Astrocyte (in vitro differentiated cells and primary cell): ENCODE results near the gene LRRC55. TPM values are rescaled to one million over a fixed set of nuclear protein-coding genes. Genes with fewer than 3 reads are reported as not detected.

ENCODE experiments used
- DNase-seq: peaks from one replicate; pipeline ENCODE4 v3.0.0-alpha.2; 2010; ENCODE audit warnings: low read depth
- FAIRE-seq: peaks from 2 replicates; lab custom pipeline; 2011; peaks lifted over from hg19 to GRCh38; lab: Jason Lieb, UNC
- H2AFZ ChIP-seq: 2 replicates; pipeline ENCODE4 v1.6.0; 2012; ENCODE audit warnings: low read depth, low read length, inconsistent platforms
- H3K27ac ChIP-seq: 2 replicates; pipeline ENCODE4 v1.5.1; 2011; ENCODE audit warnings: low read depth, low read length, inconsistent platforms
- H3K27me3 ChIP-seq: 2 replicates; pipeline ENCODE4 v1.6.0; 2011; ENCODE audit warnings: low read length, inconsistent platforms; ENCODE audit not compliant: insufficient read depth
- H3K36me3 ChIP-seq: 2 replicates; pipeline ENCODE4 v1.5.1; 2011; ENCODE audit warnings: low read length, inconsistent platforms; ENCODE audit not compliant: insufficient read depth
- H3K4me1 ChIP-seq: 2 replicates; pipeline ENCODE4 v1.5.1; 2011; ENCODE audit warnings: low read length, inconsistent platforms; ENCODE audit not compliant: insufficient read depth
- H3K4me2 ChIP-seq: 2 replicates; pipeline ENCODE4 v1.6.0; 2012; ENCODE audit warnings: low read length, inconsistent platforms
- H3K4me3 ChIP-seq: 2 replicates; pipeline ENCODE4 v1.5.1; 2011; ENCODE audit warnings: low read depth, mild to moderate bottlenecking, low read length, inconsistent platforms; ENCODE audit not compliant: insufficient read depth
- H3K79me2 ChIP-seq: 2 replicates; pipeline ENCODE4 v1.6.0; 2012; ENCODE audit warnings: mild to moderate bottlenecking, low read length, inconsistent platforms; ENCODE audit not compliant: insufficient read depth
- H3K9ac ChIP-seq: 2 replicates; pipeline ENCODE4 v1.6.0; 2012; ENCODE audit warnings: mild to moderate bottlenecking, low read length, inconsistent platforms
- H3K9me3 ChIP-seq: 2 replicates; pipeline ENCODE4 v1.5.1; 2012; ENCODE audit warnings: low read depth, mild to moderate bottlenecking, low read length, inconsistent platforms; ENCODE audit not compliant: insufficient read depth
- H4K20me1 ChIP-seq: 2 replicates; pipeline ENCODE4 v1.6.0; 2012; ENCODE audit warnings: low read length, inconsistent platforms; ENCODE audit not compliant: insufficient read depth
- H3K27ac Mint-ChIP-seq: one replicate; pipeline ENCODE4 v1.8.0; 2021; ENCODE audit warnings: mild to moderate bottlenecking, mixed read lengths; ENCODE audit not compliant: unreplicated experiment
- H3K27me3 Mint-ChIP-seq: one replicate; pipeline ENCODE4 v1.8.0; 2021; ENCODE audit warnings: low read depth, mixed read lengths; ENCODE audit not compliant: unreplicated experiment
- H3K36me3 Mint-ChIP-seq: one replicate; pipeline ENCODE4 v1.8.0; 2021; ENCODE audit warnings: low read depth, mixed read lengths; ENCODE audit not compliant: unreplicated experiment
- H3K4me1 Mint-ChIP-seq: one replicate; pipeline ENCODE4 v1.8.0; 2021; ENCODE audit warnings: low read depth, mixed read lengths; ENCODE audit not compliant: unreplicated experiment
- H3K4me3 Mint-ChIP-seq: one replicate; pipeline ENCODE4 v1.8.0; 2021; ENCODE audit warnings: mild to moderate bottlenecking, moderate library complexity, mixed read lengths; ENCODE audit not compliant: unreplicated experiment
- H3K9me3 Mint-ChIP-seq: one replicate; pipeline ENCODE4 v1.8.0; 2021; ENCODE audit warnings: mild to moderate bottlenecking, mixed read lengths; ENCODE audit not compliant: unreplicated experiment
- CTCF ChIP-seq: IDR thresholded peaks from 2 replicates; pipeline ENCODE4 v1.5.1; 2011; ENCODE audit warnings: low read depth, mild to moderate bottlenecking, inconsistent platforms, low read length, moderate library complexity; ENCODE audit not compliant: insufficient read depth
- EZH2 ChIP-seq: IDR thresholded peaks from 2 replicates; pipeline ENCODE4 v1.6.1; 2012; ENCODE audit warnings: mild to moderate bottlenecking, low read length, inconsistent platforms; ENCODE audit not compliant: insufficient read depth
- total RNA-seq: library from RNA; stranded (reverse); gene quantifications from 2 replicates; pipeline ENCODE4 v1.2.1, GENCODE V29; 2021

LRRC55 gene
- total RNA-seq, 1 donor from 2014 or later: not detected

- H3K4me1 ChIP-seq: no peaks in the 10 kb centered on the region
- no peaks in the 10 kb centered on the region for H3K27me3 ChIP-seq
- FAIRE-seq (no peak), DNase-seq (no peak)
- Mint-ChIP-seq H3K4me3 (no peak overlapping the region), H3K27me3 (peaks cover 15% of the 10 kb centered on the region), H3K27ac (no peak overlapping the region), H3K9me3 (peaks cover 1% of the 10 kb centered on the region), H3K36me3 (no peaks in the 10 kb centered on the region), H3K4me1 (peaks cover 3% of the 10 kb centered on the region)
- H3K9ac ChIP-seq: no peak overlapping the region
- H3K4me2 ChIP-seq: no peak overlapping the region
- H3K36me3 ChIP-seq: no peaks in the 10 kb centered on the region
- TF ChIP-seq CTCF: no peak
- H3K27ac ChIP-seq: no peak overlapping the region
- no peak overlapping the region for H2AFZ ChIP-seq
- H3K9me3 ChIP-seq: no peaks in the 10 kb centered on the region
- H4K20me1 ChIP-seq: no peaks in the 10 kb centered on the region
- no peaks in the 10 kb centered on the region for H3K79me2 ChIP-seq
- no peak overlapping the region for H3K4me3 ChIP-seq
Observed at GRCh38 chr11:57162179-57162898, 19.4 kb upstream of the LRRC55 start.

- Mint-ChIP-seq H3K9me3 (peaks cover 1% of the 10 kb centered on the region), H3K27ac (no peak overlapping the region), H3K4me3 (no peak overlapping the region), H3K4me1 (peaks cover 3% of the 10 kb centered on the region), H3K36me3 (no peaks in the 10 kb centered on the region), H3K27me3 (peaks cover 15% of the 10 kb centered on the region)
- Histone ChIP-seq H3K4me1 (no peaks in the 10 kb centered on the region), H3K36me3 (no peaks in the 10 kb centered on the region), H3K27ac (no peak overlapping the region), H3K9me3 (no peaks in the 10 kb centered on the region), H3K9ac (no peak overlapping the region), H3K79me2 (no peaks in the 10 kb centered on the region), H3K4me2 (no peak overlapping the region), H3K4me3 (no peak overlapping the region), H3K27me3 (no peaks in the 10 kb centered on the region), H4K20me1 (no peaks in the 10 kb centered on the region), H2AFZ (no peak overlapping the region)
- DNase-seq (no peak), FAIRE-seq (no peak)
- TF ChIP-seq CTCF: no peak
Observed at GRCh38 chr11:57163160-57163868, 18.4 kb upstream of the LRRC55 start.

GRCh38 chr11:57164317-57164716 lies 17.4 kb upstream of the LRRC55 start:
- Mint-ChIP-seq H3K4me3 (no peak overlapping the region), H3K9me3 (peaks cover 6% of the 10 kb centered on the region), H3K27me3 (peaks cover 15% of the 10 kb centered on the region), H3K4me1 (peaks cover 3% of the 10 kb centered on the region), H3K36me3 (no peaks in the 10 kb centered on the region), H3K27ac (no peak overlapping the region)
- no peaks in the 10 kb centered on the region for H3K4me1 ChIP-seq
- no peaks in the 10 kb centered on the region for H3K27me3 ChIP-seq
- H3K36me3 ChIP-seq: no peaks in the 10 kb centered on the region
- H3K4me2 ChIP-seq: no peak overlapping the region
- no peak overlapping the region for H3K4me3 ChIP-seq
- H3K79me2 ChIP-seq: no peaks in the 10 kb centered on the region
- H2AFZ ChIP-seq: no peak overlapping the region
- FAIRE-seq (no peak), DNase-seq (no peak)
- no peak overlapping the region for H3K9ac ChIP-seq
- H3K27ac ChIP-seq: no peak overlapping the region
- no peaks in the 10 kb centered on the region for H3K9me3 ChIP-seq
- no peaks in the 10 kb centered on the region for H4K20me1 ChIP-seq
- TF ChIP-seq EZH2 (no peak), CTCF (no peak)
